ENCODE measurements around the gene EYA4. TPM values are rescaled to one million over a fixed set of nuclear protein-coding genes. Genes with fewer than 3 reads are reported as not detected.

The EYA4 gene
- polyA plus RNA-seq, 4 donors = 10.1 to 18.7 (median 16.1) TPM

DNA sequence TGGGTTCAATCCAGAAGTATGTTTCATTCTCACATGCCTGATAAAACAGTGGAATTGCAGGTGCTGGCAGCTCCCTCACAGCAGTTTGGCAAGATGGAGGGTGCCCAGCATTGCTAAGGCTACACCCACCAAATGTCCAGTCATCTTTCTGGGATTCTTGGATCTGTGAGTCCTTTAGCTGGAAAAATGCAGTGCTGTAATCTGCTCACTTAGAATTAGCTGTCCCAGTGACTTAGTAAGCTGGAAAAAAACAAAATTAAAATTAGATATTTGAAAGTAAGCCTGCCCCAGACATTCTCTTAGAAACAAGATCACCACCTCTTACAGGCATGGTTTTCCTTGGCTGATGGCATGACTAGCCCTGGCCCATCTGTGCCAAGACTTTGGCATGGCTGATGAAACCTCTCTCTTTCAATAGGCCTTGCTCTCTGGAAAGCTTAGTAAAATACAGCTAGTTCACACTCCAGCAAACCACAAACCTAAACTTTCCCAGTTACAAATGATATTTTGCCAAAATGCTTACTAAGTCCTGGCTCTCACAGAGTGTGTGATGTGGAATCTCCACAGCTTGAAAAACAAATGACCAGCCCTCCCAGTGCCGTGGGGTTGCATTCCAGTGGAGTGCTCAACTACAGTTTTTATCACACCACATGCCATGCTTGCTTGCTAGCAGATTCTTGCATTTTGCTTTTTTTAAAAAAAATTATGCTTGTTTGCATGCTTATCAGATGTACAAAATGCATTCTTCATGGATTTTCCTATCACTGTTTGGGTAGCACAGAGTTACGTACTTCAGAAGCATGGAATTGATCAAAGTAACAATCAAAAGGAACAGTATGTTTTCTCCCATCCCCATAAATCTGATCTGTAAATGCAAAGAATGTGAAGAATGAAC, 261.5 kb downstream of the EYA4 start:
- no peak for DNase-seq (ENCODE audit: low read depth in 4 of 4, low spot score in 2 of 4)

GRCh38 chr6:133503336-133503729, 262.2 kb downstream of the EYA4 start:
- no peak for DNase-seq (ENCODE audit: low read depth in 4 of 4, low spot score in 2 of 4)

DNA sequence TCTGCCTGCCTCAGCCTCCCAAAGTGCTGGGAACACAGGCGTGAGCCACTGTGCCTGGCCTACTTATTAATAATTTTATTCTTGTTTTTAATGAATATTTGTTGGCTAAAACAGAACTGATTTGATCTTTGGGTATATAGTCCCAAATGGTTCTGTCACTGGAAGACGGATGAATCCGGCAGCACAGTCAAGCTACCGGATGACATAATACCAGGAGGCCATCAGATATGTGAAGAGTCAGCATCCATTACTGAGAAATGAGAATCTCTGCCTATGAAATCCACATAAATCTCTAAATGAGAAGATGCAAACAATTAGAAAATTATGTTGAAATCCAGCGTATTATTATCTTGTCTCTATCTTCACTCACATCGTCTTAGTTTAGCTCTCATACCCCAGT, 263.0 kb downstream of the EYA4 start:
- no peak for DNase-seq (ENCODE audit: low read depth in 4 of 4, low spot score in 2 of 4)

DNA sequence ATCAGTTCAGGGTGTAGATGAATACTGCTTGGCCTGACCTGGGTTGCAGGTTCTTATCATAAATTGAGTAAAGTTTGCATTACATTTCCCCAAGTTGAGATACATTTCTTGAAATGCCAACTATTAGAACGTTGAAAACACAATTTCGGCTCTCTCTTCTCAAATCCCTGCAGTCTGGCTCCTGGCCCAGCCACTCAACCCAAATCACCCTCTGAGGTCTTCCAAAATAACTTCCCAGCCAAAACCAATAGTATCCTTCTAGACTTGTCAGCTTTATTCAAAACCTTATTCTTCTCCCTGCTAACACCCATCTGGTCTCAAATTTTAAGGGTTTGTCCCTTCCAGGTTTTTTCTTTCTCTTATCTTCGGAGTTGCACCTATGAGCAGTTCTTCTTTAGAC, 263.6 kb downstream of the EYA4 start:
- no peak for DNase-seq (ENCODE audit: low read depth in 4 of 4, low spot score in 2 of 4)

DNA sequence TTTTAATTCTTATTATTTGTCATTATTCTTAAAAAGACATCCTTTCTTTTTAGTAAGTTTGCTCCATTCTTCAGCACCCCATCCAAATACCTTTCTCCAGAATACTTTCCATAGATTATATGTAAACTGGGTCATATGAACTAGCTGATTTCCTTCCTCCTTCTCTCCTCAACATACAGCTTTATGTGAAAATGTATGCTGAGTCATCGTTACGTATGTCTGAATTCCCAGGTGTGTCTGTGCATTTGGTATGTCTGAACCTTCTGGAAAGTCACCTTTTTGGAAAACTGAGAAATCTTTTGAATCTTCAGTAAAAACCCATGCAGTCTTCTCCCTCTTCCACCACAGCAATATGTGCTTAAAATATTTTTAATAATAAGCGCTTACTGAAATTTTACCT, 264.5 kb downstream of the EYA4 start:
- no peak for DNase-seq (ENCODE audit: low read depth in 4 of 4, low spot score in 2 of 4)

DNA sequence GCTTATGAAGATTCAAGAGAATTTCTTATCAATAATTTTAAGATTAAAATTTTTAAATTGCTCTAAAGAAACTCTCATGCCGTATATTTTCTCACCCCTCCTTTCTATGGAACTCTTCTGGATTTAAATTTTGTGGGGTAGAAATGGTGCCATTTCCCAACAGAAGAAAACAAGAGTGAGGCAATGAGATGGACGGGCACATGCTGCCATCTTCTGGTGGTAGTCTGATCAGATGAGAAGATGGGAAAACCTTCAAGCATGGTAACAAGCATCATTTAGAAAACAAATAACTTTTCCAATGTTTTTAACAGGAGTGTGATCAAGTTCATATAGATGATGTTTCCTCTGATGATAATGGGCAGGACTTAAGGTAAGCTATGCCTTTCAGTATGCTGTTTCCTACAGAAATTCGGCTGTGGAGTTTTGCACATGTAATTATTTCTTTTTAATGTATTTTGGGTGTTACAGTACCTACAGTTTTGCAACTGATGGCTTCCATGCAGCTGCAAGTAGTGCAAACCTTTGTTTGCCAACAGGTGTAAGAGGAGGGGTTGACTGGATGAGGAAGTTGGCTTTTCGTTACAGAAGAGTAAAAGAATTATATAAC, 271.4 kb downstream of the EYA4 start:
- DNase-seq (ENCODE audit: low read depth in 4 of 4, low spot score in 2 of 4) = no peak

DNA sequence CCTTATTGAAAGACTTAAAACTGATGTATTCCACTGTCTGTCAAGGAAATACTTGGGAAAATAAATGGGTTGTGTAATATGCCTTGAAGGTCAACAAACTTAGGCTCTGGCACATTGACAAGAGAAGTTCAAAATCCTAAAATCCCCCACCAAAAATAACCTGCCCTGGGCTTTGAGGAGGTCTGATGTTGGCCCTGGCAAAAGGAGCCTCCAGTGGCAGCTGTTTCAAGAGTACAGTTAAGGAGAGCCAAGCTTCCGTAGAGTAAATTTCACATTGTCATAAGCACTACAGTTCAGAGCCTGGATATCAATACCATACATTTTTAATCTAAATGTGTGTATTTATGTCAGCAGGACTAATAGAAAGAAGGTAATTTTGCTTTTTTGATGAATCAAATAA, 282.7 kb downstream of the EYA4 start:
- DNase-seq (ENCODE audit: low read depth in 4 of 4, low spot score in 2 of 4) = no peak

GRCh38 chr6:133526436-133526835, 285.3 kb downstream of the EYA4 start:
- DNase-seq (ENCODE audit: low read depth in 4 of 4, low spot score in 2 of 4) = no peak

DNA sequence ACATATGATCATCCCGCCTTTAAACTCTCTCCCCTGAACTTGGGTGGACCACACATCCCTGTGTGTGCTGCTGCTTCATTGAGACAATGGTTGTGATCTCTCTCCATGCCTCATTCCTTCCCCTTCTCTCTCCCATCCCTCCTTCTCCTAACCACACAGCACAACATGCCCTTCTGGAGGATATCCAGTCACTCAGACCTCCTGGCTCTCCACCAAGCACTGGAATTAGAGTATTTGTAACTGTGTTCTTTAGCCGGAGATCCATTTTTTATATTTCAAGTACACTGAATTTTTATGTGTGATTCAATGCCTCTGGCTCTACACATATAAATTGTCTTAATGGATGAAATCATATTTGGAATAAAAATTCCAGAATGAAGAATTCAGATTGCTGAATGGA, 287.4 kb downstream of the EYA4 start:
- no peak for DNase-seq (ENCODE audit: low read depth in 4 of 4, low spot score in 2 of 4)

GRCh38 chr6:133532908-133533307, 291.8 kb downstream of the EYA4 start:
- no peak for DNase-seq (ENCODE audit: low read depth in 4 of 4, low spot score in 2 of 4)

DNA sequence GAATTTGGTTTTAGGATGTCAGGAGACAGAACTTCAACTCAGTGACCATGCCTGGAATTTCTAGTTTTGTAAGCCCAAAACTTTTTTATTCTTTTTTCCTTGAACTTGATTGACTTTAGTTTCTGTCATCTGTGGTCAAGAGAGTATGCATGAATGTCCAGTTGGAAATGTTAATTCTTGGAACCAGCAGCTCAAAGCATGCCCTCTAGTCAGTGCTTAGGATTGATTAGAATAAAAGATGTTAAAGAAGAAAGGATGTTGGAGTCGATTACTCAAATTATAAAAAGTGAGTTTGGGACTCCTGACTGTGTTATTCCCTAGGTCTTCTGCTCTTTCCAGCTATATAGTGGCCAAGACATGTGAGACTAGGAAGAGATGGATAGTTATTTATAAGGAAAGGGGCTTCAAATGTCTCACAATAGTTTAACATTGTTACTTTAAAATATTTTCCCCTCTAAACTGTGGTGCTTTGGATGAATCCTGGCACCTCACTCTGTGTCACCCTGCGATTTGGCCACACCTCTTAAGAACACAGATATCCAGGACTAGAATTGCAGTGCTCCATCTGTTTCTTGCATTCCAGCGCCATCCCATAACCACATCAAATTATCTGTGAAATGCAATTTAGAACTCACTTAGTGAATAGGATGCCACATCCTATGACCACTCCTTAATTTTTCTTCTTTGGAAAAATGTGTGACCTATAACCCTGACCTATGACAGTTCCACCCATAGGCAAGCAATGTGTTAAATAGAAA, 298.5 kb downstream of the EYA4 start:
- DNase-seq (ENCODE audit: low read depth in 4 of 4, low spot score in 2 of 4) = no peak

GRCh38 chr6:133540361-133540760, 299.2 kb downstream of the EYA4 start:
- DNase-seq (ENCODE audit: low read depth in 4 of 4, low spot score in 2 of 4) = no peak

GRCh38 chr6:133541040-133541439, 299.9 kb downstream of the EYA4 start:
- no peak for DNase-seq (ENCODE audit: low read depth in 4 of 4, low spot score in 2 of 4)

GRCh38 chr6:133542056-133542821, 301.1 kb downstream of the EYA4 start:
- no peak for DNase-seq (ENCODE audit: low read depth in 4 of 4, low spot score in 2 of 4)

DNA sequence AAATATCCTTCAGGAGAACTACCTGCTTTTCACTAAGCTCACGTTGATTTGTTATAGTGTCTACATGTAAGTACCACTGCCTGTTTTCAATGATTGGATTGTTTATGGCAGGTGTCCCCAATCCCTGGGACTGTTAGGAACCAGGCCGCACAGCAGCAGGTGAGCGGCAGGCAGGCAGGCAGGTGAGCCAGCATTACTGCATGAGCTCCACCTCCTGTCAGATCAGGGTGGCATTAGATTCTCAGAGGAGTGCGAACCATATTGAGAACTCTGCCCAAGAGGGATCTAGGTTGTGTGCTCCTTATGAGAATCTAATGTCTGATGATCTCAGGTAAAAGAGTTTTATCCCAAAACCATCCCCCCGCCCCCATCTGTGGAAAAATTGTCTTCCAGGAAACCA, 303.3 kb downstream of the EYA4 start:
- DNase-seq (ENCODE audit: low read depth in 4 of 4, low spot score in 2 of 4) = no peak

GRCh38 chr6:133546098-133546497, 304.9 kb downstream of the EYA4 start:
- no peak for DNase-seq (ENCODE audit: low read depth in 4 of 4, low spot score in 2 of 4)

DNA sequence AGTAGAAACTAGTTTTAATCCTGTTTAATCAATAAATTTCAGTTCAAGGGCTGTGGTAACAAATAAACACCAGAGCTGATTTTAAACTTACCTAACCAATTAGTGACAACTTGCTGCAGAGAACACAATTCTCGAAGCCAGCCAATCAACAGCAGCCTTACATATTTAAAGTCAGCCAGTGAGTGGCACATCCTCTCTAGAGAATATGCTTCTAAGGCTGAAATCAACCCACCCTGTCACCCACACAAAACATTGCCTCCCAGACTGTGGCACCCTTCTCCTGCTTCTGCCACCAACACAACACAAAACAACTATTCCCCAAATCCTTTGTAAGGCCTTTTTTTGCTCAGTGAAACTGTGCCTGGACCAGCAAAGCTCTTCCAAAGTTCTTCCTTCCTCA, 306.0 kb downstream of the EYA4 start:
- DNase-seq (ENCODE audit: low read depth in 4 of 4, low spot score in 2 of 4) = no peak

DNA sequence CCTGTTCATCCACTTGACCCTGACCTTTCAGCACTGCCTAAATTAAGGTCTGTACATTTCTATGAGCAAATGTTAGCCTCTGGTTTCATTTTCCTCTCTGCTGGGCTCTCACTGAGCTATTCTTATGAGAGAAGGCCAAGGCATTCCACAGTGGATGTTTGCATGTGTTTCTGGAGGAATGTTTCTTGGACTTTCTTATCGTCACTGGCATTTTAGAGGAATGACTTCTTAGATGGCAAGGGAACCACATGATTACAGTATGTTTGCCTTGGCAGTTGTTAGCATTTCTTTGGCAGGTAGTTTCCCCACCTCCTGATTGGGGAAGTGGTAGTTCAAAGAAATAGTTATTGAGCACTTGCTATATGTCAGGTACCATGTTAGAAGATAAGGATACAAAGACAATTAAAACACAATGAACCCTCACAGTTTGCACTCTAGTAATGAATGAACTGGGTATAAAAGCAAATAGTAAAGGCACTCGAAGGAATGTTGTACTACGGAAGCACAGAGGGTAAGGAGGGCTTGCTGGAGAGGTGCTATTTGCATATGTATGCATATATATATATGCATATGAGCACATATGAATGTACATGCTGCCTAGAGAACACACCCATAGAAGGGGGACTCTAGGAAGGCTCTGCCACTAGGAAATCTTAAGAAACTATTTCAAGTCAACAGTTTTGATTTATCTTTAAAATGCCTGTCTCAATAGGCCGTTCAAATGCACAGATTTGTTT, 307.4 kb downstream of the EYA4 start:
- no peak for DNase-seq (ENCODE audit: low read depth in 4 of 4, low spot score in 2 of 4)

DNA sequence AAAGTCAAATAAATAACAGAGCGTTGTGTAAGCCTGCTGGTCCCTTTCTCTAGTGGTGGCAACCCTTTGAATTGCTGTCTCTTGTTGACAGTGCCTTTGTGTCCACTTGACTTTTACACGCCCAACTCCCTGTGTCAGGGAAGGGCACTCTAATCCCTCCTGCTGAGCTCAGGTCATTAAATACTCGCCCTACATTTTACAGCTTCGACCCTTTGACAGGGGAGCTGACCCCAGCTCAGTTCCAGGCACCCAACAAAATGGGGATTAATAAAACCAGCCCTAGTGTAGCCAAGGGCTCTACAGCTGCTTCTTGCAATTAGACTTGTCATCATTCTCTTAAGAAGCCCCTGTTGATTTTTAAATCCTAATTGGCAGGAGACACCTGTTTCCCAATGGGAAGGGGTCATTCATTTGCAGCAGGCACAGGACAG, 308.2 kb downstream of the EYA4 start:
- no peak for DNase-seq (ENCODE audit: low read depth in 4 of 4, low spot score in 2 of 4)

DNA sequence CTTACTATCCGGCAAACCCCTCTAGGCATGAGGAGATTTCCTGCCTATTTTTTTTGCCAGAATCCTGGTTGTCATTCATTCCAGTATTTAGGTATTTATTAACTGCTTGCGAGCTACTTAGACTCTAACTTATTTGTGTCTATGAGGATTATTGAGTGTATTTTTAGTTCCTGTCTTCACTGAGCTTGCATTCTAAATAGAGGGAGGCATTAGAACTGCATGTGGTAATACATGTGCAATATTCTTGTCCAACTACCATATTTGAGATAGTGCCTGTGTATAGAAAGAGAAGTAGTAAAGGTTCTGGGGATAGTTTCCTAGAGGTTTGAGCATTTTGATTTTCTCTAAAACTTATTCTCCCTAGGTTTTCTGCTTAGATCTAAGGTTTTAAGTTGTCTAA, 308.9 kb downstream of the EYA4 start:
- DNase-seq (ENCODE audit: low read depth in 4 of 4, low spot score in 2 of 4) = no peak
